Endothelial cell of umbilical vein (primary cell): Measurements from ENCODE around the gene VPREB1. TPM values are rescaled to one million over a fixed set of nuclear protein-coding genes. Genes with fewer than 3 reads are reported as not detected.
"Not testable (repeated sequence)": the region's sequence is repeated elsewhere in the genome, so short reads cannot be mapped to it uniquely, and the experiment has no call there.

Experiments used
- BruUV-seq: library from RNA; stranded (reverse); fragments of 400-500 nt; replicated peaks from 2 replicates; lab custom pipeline; 2021; lab: Mats Ljungman, UMichigan
- CTCF ChIA-PET: fragments of 300-600, 350-600 bp; sonication (Branson Sonifier 250); formaldehyde crosslinking; loops from one replicate; lab custom pipeline; 2021; ENCODE audit warnings: antibody characterized with exemption, inconsistent platforms; lab: Charles Lee
- POLR2A ChIA-PET: fragments of 300-600, 350-600 bp; sonication (Branson Sonifier 250); formaldehyde crosslinking; loops from one replicate; lab custom pipeline; 2021; ENCODE audit warnings: antibody characterized with exemption, inconsistent platforms; lab: Charles Lee
- DNase-seq: peaks from one replicate; pipeline ENCODE4 v3.0.0-alpha.2; 2011; ENCODE audit warnings: low read depth, low spot score
- FAIRE-seq: peaks from 2 replicates; lab custom pipeline; 2011; peaks lifted over from hg19 to GRCh38; lab: Jason Lieb, UNC
- H2AFZ ChIP-seq: 2 replicates; pipeline ENCODE4 v1.6.0; 2012; ENCODE audit warnings: low read depth, low read length, control low read depth, inconsistent platforms
- H3K27ac ChIP-seq: 2 replicates; pipeline ENCODE4 v1.5.1; 2011; ENCODE audit warnings: low read depth, mild to moderate bottlenecking, control low read depth, low read length, moderate library complexity; ENCODE audit not compliant: insufficient read depth
- H3K27me3 ChIP-seq, 2 experiments: 2 replicates each; pipeline versions ENCODE4 v1.6.0 to v1.6.1; 2011; ENCODE audit warnings: low read length in 2 of 2, mixed read lengths in 1 of 2; ENCODE audit not compliant: control insufficient read depth in 2 of 2, insufficient read depth in 2 of 2
- H3K36me3 ChIP-seq, 2 experiments: 2 replicates in 1 of 2; 3 replicates in 1 of 2; pipeline ENCODE4 v1.5.1; 2011; ENCODE audit warnings: low read length in 2 of 2, mild to moderate bottlenecking in 1 of 2, moderate library complexity in 1 of 2; ENCODE audit not compliant: control insufficient read depth in 2 of 2, insufficient read depth in 2 of 2; ENCODE audit errors: extremely low read depth in 1 of 2
- H3K4me1 ChIP-seq: 3 replicates; pipeline ENCODE4 v1.5.1; 2011; ENCODE audit warnings: mild to moderate bottlenecking, low read length; ENCODE audit not compliant: control insufficient read depth, insufficient read depth; ENCODE audit errors: extremely low read depth
- H3K4me2 ChIP-seq: 2 replicates; pipeline ENCODE4 v1.6.1; 2011; ENCODE audit warnings: low read length, control low read depth, mixed read lengths; ENCODE audit not compliant: insufficient read depth
- H3K4me3 ChIP-seq, 3 experiments: fragments of 200-600 bp in 1 of 3; sonication (generic), shearing (Covaris generic) in 1 of 3; replicated peaks in 1 of 3; 2 replicates each; pipeline ENCODE4 v1.5.1; 2011 to 2016; ENCODE audit warnings: control low read depth in 3 of 3, low read length in 3 of 3, mild to moderate bottlenecking in 2 of 3, inconsistent platforms in 1 of 3, low read depth in 1 of 3, moderate library complexity in 1 of 3; ENCODE audit not compliant: insufficient read depth in 1 of 3
- H3K79me2 ChIP-seq: 2 replicates; pipeline ENCODE4 v1.6.0; 2012; ENCODE audit warnings: low read length, inconsistent platforms; ENCODE audit not compliant: control insufficient read depth, insufficient read depth
- H3K9ac ChIP-seq: replicated peaks from 2 replicates; pipeline ENCODE3; 2011; ENCODE audit warnings: low read length, control low read depth; ENCODE audit not compliant: insufficient read depth; ENCODE audit errors: extremely low read depth
- H3K9me1 ChIP-seq: replicated peaks from 3 replicates; pipeline ENCODE4 v1.6.0; 2011; ENCODE audit warnings: mild to moderate bottlenecking, low read length; ENCODE audit not compliant: control insufficient read depth, insufficient read depth; ENCODE audit errors: extremely low read depth
- H3K9me3 ChIP-seq: replicated peaks from 2 replicates; pipeline ENCODE4 v1.5.1; 2012; ENCODE audit warnings: low read length, inconsistent platforms; ENCODE audit not compliant: control insufficient read depth, insufficient read depth
- H4K20me1 ChIP-seq: replicated peaks from 2 replicates; pipeline ENCODE3; 2011; ENCODE audit warnings: mild to moderate bottlenecking, low read length; ENCODE audit not compliant: control insufficient read depth, insufficient read depth; ENCODE audit errors: extremely low read depth
- dilution Hi-C: fragments of 300-500 bp; cut with MboI; formaldehyde crosslinking; loops from one replicate; pipeline ENCODE4 v1.15.0; 2019; ENCODE audit warnings: low sequenced_read_pairs; ENCODE audit not compliant: extremely low pct_ligation_motif_present
- intact Hi-C: fragments of 100-400 bp; cut with micrococcal nuclease; formaldehyde crosslinking; loops from one replicate; pipeline ENCODE4 v1.10.0; 2022
- polyA plus RNA-seq, 4 experiments: library from polyadenylated mRNA; depleted of rRNA in 3 of 4; stranded (reverse) in 3 of 4; unstranded in 1 of 4; fragments of >200 nt; gene quantifications; 2 replicates each; pipeline versions ENCODE4 v1.2.1 to v1.2.3, GENCODE V29; 2011 to 2012; ENCODE audit warnings: missing spikeins in 1 of 4
- total RNA-seq: library from RNA; stranded (reverse); gene quantifications from 2 replicates; pipeline ENCODE4 v1.2.3, GENCODE V29; 2021

The VPREB1 gene
- total and polyA plus RNA-seq, 2 donors (not counting 3 experiments of a cell fraction or from before 2014, with no cell fraction given), result not detected

- DNase-seq, POLR2A ChIA-PET, H3K9ac ChIP-seq, H4K20me1 ChIP-seq, BruUV-seq, intact Hi-C loops, H3K27ac ChIP-seq, H3K4me2 ChIP-seq, FAIRE-seq, CTCF ChIA-PET, H3K27me3 ChIP-seq, H3K4me3 ChIP-seq, H2AFZ ChIP-seq, H3K36me3 ChIP-seq, dilution Hi-C loops, H3K79me2 ChIP-seq, H3K4me1 ChIP-seq, H3K9me1 ChIP-seq, H3K9me3 ChIP-seq: not testable (repeated sequence)
Measured at GRCh38 chr22:22286390-22287105, 42.0 kb downstream of the VPREB1 start.

- H3K9ac ChIP-seq, dilution Hi-C loops, H3K27ac ChIP-seq, BruUV-seq, H3K27me3 ChIP-seq, H3K4me1 ChIP-seq, H2AFZ ChIP-seq, H3K36me3 ChIP-seq, H3K9me1 ChIP-seq, CTCF ChIA-PET, H3K4me3 ChIP-seq, intact Hi-C loops, H3K79me2 ChIP-seq, FAIRE-seq, POLR2A ChIA-PET, DNase-seq, H4K20me1 ChIP-seq, H3K9me3 ChIP-seq, H3K4me2 ChIP-seq: not testable (repeated sequence)
Measured at GRCh38 chr22:22287106-22287626, 42.6 kb downstream of the VPREB1 start.

DNA sequence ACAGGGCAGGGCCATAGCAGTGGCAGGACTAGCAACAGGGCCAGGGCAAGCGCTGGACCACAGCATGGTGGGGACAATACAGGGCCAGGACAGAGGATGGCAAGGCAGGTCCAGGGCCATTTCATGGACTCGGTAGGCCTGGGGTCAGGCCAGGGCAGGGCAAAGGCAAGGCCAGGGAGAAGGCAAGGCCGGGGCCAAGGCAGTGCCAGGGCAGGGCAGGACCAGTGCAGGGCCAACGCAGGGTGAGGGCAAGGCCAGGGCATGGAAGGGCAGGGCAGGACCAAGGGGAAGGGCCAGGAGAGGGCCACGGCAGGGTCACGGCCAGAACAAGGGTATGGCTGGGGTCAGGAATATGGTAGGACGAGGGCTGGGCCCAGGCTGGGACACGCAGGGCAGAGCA, 45.1 kb downstream of the VPREB1 start:
- POLR2A ChIA-PET, H3K79me2 ChIP-seq, H3K9me1 ChIP-seq, FAIRE-seq, H3K27ac ChIP-seq, H3K27me3 ChIP-seq, H3K4me3 ChIP-seq, H3K4me1 ChIP-seq, H2AFZ ChIP-seq, BruUV-seq, intact Hi-C loops, H3K36me3 ChIP-seq, H3K4me2 ChIP-seq, CTCF ChIA-PET, H3K9ac ChIP-seq, dilution Hi-C loops, H4K20me1 ChIP-seq, H3K9me3 ChIP-seq, DNase-seq: not testable (repeated sequence)

DNA sequence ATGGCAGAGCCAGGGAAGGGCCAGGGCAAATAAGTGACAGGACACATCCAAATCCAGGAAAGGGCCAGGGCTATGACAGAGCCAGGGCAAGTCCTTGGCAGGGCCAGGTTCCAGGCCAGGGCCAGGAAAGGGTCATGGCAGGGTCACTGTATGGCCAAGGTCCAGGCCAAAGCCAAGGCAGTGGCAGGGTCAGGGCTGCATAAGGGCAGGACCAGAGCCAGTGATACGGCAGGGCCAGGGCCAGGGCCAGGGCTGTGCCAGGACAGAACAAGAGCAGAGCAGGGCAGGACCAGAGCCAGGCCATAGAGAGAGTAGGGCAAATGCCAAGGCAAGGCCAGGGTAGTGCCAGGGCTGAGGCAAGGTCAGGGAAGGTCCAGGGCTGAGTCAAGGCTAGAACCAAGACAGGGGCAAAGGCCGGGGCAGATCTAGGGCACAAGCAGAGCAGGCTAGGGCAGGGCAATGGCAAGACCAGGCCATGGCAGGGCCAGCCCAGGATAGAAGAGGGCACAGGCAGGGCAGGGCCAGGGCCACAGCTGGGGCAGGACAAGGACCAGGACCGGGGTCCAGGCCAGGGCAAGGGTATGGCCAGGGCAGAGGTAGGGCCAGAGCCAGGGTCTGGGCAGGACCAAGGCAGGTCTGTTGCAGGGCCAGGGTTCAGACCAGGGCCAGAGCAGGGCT, 46.7 kb downstream of the VPREB1 start:
- H3K9me1 ChIP-seq, H3K4me2 ChIP-seq, H4K20me1 ChIP-seq, H3K4me3 ChIP-seq, H3K9me3 ChIP-seq, intact Hi-C loops, H3K27me3 ChIP-seq, H3K36me3 ChIP-seq, POLR2A ChIA-PET, BruUV-seq, H3K27ac ChIP-seq, H3K9ac ChIP-seq, FAIRE-seq, DNase-seq, H2AFZ ChIP-seq, H3K4me1 ChIP-seq, CTCF ChIA-PET, dilution Hi-C loops, H3K79me2 ChIP-seq: not testable (repeated sequence)
